ENCODE data around the gene FXYD2.

The FXYD2 gene

DNA sequence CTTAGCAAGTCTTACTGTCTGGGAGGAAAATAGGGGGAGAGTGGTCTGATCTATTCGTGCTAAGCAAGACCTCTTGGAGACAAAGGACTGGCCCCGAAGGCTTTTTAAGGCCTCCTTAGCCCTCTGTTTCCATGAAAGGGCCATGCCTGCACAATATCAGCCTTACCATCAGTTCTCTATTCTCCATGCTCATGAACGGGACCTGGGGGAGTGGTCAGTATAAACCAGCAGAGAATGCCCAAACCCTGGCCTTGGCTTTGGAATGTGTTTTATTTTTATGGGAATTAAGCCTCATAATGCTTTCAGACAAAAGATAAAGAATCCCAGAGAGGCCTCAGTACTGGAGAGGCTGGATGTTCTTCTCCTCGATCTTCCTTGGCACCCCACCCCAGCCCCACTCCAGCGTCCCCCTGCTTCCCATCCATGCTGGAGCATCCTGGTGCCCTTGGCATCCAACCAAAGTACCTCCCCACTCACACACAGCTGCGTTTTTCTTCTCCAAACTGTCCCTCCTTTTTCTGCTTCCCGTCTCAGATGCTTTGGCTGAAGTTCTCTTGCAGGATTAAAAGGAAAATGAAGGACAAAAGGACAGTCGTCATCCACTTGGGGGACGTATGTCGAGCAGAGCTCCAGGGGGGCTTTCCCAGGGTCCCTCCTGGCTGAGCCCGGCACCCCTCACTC is 33.3 kb upstream of the FXYD2 start:
- no peak for DNase-seq

DNA sequence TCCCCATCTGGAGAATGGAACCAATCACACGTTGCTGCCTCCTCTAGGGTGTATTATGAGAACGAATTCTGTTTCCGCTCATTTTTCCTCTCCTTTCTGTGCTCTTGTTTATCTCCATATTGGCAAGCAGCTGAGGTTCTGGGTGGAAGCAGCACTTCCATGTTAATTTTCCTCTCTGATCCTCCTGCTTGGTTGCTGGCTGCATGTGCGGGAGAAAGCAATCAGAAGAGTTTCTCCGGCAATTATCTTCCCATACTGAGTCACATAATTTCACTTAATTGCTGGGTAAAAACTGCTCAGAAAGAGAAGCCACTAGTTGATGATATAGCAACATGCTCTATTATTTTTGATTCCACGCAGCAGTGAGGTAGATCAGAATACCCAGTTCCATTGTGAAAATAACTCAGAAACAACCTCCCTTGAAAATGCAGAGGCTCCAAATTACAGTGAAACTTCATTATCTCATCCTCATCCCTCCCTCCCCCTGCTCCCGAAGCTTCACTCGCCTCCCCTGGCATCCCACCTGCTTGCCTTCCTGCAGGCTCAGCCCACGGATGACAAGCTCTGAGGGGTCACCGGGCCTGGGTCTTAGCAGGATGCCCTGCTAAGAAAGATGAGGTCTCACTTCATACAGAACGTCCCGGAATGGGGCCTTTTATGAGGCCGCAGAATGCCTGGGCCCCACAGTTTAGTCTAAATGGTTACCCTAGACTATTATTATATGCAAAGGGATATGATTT is 31.5 kb upstream of the FXYD2 start:
- no peak for DNase-seq

DNA sequence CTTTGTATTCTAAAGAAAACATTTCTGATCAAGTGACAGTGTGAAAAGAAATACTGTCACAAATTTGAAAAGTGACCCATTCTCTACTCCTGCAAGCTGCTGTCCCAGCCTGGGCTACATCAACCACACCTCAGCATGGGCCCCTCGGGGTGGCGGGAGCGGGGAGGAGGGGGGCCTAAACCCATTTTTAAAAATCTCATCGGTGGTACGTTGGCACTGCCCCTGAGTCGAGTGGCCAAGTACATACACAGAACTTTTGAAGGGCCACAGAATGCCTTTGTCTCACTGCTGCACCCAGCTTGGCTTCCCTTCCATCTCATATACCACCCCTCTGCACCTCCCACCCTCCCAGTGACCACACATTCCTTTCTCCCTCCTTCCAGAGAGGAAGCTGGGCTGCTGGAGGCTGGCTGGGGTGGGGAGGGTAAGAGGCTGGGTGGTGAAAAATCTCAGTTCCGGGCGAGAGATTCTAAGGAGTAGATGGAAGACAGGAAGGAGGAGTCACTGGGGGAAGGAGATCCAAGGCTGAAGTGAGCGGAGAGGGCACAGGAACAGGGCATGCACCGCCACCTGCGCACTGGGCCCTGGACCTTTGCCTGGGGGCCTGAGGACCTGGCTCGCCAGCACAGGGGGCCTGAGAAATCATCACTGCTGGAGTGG is 30.8 kb upstream of the FXYD2 start:
- no peak for DNase-seq

DNA sequence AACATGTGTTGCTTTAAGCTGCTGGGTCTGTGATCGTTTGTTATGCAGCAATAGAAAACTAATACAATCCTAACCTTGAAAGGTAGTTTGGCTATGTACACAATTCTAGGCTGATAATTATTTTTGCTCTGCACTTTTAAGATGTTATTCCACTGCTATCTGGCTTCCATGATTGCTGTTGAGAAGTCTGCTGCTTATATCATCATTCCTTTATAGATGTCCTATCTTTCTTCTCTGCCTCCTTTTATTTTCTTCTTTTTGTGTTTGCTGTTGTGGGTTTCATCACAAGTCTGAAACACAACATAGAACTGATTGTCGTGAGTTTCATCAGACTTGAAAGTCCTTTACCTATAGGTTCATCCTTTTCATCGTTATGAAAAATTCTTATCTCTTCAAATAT is 27.8 kb upstream of the FXYD2 start:
- no peak for DNase-seq

DNA sequence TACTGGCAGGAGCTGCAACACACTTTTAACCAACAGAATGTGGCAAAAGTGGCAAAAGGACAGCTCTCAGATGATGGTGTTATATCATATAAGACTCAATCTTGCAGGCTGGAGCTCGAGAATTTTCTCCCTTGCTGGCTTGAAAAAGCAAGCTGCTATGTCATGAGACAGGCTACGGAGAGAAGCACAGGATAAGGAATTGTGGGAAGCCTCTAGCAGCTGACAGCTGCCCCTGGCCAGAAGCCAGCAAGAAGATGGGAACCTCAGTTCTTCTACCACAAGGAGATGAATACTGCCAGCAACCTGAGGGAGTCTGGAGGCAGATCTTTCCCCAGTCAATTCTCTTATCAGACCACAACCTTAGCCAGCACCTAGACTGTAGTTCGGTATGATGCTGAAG is 27.3 kb upstream of the FXYD2 start:
- no peak for DNase-seq

DNA sequence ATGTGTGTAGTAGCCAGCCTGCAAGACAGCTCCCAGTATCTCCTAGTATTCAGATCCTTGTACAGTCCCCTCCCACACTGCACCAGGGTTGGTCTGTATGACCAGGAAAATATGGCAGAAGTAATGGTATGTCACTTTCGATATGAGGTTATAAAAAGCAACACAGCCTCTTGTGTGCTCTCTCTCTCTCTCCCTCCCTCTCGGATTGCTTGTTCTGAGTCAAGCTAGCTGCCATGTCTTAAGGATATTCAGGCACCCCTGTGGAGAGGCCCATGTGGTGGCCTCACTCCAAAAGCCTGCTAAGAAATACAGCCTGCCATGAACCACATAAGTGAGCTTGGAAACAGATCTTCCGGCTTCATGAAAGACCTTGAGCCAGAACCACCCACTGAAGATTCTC is 26.6 kb upstream of the FXYD2 start:
- DNase-seq = no peak

DNA sequence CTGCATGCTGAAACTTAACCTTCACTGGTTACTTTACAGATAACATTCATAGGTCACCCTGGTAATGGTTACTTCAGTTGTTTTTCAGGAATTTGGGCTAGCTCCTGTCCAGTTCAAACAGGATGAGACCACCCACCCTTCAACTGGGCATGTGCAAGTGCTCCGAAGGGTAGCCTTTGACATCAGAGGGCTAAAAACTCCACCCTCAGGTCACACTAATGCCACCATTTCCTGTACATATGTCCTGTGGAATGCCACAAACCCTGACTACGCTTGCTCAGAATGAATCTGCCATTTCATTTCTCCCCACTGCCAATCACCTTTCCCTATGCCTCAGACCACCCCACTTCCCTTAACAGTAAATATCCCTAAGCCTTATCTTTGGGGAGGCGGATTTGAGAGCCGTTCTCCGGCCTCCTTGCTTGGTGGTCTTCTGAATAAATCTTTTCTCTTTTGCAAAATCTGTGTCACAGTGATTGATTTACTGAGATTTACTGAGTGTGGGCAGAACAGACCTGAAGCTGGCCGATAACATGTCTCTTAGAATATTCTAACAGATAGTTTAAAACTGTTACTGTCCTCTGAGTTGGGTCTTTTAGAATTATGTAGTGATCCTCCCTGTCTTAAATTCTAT is 25.4 kb upstream of the FXYD2 start:
- DNase-seq = no peak

GRCh38 chr11:117843666-117844484 is 19.3 kb upstream of the FXYD2 start:
- DNase-seq = peak in 1 of 2 experiments; percentile 19

GRCh38 chr11:117842131-117842941 is 17.8 kb upstream of the FXYD2 start:
- DNase-seq = no peak

DNA sequence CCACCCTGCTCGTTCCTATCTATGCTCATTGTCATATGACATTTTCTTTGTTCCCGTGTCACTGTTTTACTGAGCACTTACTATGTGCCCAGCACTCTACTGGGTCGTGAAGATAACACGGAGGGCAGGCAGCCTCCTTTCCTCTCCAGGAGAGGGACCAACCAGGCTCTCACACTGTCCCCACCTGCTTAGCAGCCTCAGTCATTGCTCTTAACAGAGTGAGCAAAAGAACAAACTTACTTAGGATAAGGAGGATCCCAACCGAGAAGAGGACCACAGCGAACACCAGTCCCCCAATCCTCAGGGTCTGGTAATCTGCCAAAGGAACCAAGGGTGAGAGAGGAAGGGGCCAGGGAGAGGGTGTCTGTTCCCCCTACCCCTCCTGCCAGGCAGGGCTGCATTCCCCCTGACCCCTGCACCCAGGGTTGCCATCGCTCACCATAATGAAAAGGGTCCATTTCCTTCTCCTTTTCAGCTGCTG is 17.0 kb upstream of the FXYD2 start:
- DNase-seq = no peak

- DNase-seq = no peak
These were observed 16.5 kb upstream of the FXYD2 start for GRCh38 chr11:117840881-117841550.

- no peak for DNase-seq
These were observed 15.6 kb upstream of the FXYD2 start for GRCh38 chr11:117839936-117840813.

GRCh38 chr11:117839380-117839881 is 14.9 kb upstream of the FXYD2 start:
- DNase-seq = no peak

DNA sequence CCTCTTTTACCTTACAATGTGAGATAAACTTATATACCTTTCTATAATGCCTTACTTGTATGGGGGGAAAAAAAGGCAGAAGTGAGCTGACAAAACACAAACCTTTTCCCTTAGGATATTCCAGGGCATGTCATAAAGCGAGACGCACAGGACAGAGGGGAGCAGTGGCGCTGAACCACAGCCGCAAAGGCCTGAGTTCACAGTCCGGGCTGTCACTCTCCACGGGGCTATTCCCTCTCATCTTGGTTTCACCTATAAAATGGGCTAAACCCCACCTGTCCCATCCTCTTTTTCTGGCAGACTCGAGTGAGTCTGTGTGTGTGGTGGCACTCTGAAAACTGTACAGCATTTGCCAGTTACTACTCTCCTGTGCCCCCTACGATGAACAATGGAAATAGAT is 14.4 kb upstream of the FXYD2 start:
- no peak for DNase-seq

- DNase-seq = no peak
These were observed 13.2 kb upstream of the FXYD2 start for GRCh38 chr11:117837791-117838190.

DNA sequence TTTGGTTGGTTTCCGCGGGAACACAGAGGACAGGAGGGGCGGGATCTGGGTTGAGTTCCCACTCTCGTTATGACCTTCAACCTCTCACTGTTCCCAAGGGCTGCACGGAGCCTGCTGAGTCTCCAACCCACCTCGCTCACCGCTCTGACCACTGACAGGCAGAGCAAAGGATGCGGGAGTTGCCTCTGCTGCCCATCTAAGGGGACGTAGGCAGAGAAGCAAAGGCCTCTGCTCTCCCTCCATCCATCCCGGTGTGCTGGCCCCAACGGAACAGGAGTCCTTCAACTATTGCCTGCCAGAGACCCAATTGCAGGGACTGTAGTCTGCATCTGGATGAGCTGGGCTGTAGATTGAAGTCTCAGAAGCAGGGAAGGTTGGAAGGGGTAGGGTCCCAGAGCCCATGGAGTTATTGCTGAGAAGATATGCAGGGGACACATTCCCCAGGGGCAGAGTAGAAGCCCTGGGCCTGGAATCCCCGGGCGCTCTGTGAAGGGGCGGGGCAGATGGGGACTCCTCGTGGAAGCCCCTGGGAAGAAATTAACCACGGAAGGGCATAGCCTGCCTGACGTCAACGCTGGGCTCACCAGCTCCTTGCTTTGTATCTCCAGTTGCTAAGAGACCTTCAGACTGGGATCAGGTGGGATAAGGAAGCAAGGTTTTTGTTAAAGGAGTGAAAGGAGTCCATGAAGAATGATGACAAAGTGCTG is 12.7 kb upstream of the FXYD2 start:
- DNase-seq = no peak

GRCh38 chr11:117836077-117836960 is 11.8 kb upstream of the FXYD2 start:
- DNase-seq = no peak

- DNase-seq = no peak
These were observed 11.0 kb upstream of the FXYD2 start for GRCh38 chr11:117835576-117835975.

Data from NCI-H1930 (cell line).